ENCODE measurements around the gene ARRDC1. TPM values are rescaled to one million over a fixed set of nuclear protein-coding genes. Genes with fewer than 3 reads are reported as not detected.
"Not testable (repeated sequence)": the region's sequence is repeated elsewhere in the genome, so short reads cannot be mapped to it uniquely, and the experiment has no call there.

ARRDC1 gene, protein sequence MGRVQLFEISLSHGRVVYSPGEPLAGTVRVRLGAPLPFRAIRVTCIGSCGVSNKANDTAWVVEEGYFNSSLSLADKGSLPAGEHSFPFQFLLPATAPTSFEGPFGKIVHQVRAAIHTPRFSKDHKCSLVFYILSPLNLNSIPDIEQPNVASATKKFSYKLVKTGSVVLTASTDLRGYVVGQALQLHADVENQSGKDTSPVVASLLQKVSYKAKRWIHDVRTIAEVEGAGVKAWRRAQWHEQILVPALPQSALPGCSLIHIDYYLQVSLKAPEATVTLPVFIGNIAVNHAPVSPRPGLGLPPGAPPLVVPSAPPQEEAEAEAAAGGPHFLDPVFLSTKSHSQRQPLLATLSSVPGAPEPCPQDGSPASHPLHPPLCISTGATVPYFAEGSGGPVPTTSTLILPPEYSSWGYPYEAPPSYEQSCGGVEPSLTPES
- total RNA-seq (10 to 100 TPM; 30.8 to 35.2 TPM), polyA plus RNA-seq (54.4 TPM)

DNA sequence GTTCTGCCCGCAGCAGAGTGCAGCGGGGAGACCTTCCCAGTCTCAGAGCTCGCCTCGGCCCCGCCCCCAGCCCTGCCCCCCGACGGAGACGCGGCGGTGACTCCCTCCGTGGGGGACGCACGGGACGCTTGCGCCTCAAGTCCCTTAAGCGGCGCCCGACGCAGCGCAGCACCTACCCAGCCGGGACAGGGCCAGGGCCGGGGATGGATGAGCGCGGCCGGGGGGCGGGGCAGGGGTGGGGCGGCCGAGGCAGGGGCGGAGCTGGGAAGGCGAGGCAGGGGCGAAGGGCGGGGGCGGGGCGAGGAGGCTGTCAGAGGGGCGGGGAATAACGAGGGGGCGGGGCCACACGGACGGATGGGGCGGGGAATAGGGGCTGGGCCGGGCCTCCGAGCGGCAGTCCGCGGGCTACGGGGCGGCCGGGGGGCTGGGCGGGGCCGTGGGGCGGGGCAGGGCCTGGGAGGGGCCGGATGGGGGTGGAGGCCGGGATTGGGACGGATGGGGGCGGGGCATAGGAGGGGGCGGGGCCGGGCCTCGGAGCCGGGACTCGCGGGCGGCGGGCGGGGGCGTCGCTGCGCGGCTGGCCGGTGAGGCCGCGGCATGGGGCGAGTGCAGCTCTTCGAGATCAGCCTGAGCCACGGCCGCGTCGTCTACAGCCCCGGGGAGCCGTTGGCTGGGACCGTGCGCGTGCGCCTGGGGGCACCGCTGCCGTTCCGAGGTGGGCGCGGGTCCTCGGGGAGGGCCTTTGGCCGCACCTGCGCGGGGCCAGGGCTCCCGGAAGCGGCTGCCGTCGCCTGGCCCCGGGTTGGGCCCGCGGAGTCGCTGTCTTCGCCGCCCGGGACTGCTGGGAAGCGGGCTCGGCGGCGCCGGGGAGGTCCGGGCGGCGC, at the start of gene ARRDC1:
TSS of gene ARRDC1 (plus strand) at position 566 of the 884 bp plus-strand sequence. CDS start at position 598, 32 bp downstream.
- H3K4me1 ChIP-seq (ENCODE audit: insufficient read depth, low read length): peaks cover 14% of the 10 kb centered on the region
- Mint-ChIP-seq H3K4me1 (peaks cover 14 to 31% (median 17%) of the 10 kb centered on the region in 3 donors), H3K27ac (peak within 1 kb of the TSS in 2 of 8 donors; percentile 60 to 75), H3K9me3 (no peaks in the 10 kb centered on the region), H3K27me3 (no peaks in the 10 kb centered on the region), H3K36me3 (peaks cover 0 to 3% (median 0%) of the 10 kb centered on the region in 3 donors), H3K4me3 (peak within 1 kb of the TSS; percentile 37 to 91 (median 80))
- H3K27ac ChIP-seq (ENCODE audit: low read depth, low read length): peak within 1 kb of the TSS; percentile 67
- no peaks in the 10 kb centered on the region for H3K27me3 ChIP-seq (ENCODE audit: insufficient read depth, low read length, poor library complexity, severe bottlenecking)
- no peaks in the 10 kb centered on the region for H3K9me3 ChIP-seq (ENCODE audit: low read length)
- CTCF ChIA-PET: interaction anchor here (2.7 kb wide), 1 partner anchor 27 kb away, joined by 13 read pairs; the partner anchor contains the start of gene DPH7
- DNase-seq: peak; percentile 86 to 97 (median 91)
- POLR2A ChIA-PET: interaction anchor here (0.6 to 1.4 kb wide), 5 partner anchors 13 to 572 kb away, joined by 3 to 10 read pairs (median 5); partner anchors contain the start of genes EHMT1 and ZMYND19
- H3K4me3 ChIP-seq (ENCODE audit: low read length): peak within 1 kb of the TSS; percentile 56
- no peaks in the 10 kb centered on the region for H3K36me3 ChIP-seq (ENCODE audit: insufficient read depth, low read length)

DNA sequence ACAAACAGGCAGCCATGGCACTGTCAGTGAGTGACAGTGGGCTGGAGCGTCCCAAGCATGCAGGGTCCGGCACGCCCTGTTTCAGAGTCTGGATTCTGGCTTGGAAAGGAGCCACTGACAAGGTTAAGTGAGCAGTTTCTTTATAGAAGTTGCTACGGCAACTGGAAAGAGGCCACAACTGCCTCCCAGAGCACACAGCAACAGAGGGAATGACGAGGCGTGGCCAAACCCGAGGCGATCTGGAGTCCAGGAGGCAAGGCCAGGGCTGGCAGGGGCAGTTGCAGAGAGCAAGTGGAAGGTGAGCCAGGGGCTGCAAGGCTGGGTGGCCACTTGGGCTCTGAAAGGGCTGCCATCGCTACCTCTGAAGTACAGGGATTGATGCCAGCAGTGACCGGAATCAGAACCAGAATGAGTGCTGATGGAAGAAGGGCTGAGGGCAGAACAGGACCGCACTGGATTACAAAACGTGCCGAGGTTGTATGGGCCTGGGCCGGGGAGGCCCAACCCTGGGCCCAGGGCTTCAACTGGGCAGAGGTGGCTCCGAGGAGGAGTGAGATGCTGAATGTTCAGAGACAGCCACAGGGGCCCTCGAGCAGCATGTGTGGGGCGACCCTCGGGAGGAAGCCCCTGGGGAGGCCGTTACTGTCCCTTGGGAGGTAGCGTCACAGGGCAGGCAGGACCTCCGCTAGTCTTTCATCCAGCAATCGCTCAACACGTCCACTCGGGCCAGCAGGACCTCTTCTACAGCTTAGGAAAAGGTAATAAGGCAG, 49.2 kb upstream of the ARRDC1 start:
- Histone ChIP-seq H3K4me3 (ENCODE audit: low read length) (no peak overlapping the region), H3K4me1 (ENCODE audit: insufficient read depth, low read length) (peaks cover 4% of the 10 kb centered on the region), H3K27ac (ENCODE audit: low read depth, low read length) (no peak overlapping the region), H3K36me3 (ENCODE audit: insufficient read depth, low read length) (peaks cover 6% of the 10 kb centered on the region), H3K27me3 (ENCODE audit: insufficient read depth, low read length, poor library complexity, severe bottlenecking) (no peaks in the 10 kb centered on the region), H3K9me3 (ENCODE audit: low read length) (no peaks in the 10 kb centered on the region)
- Mint-ChIP-seq H3K4me1 (peaks cover 3 to 10% (median 5%) of the 10 kb centered on the region in 3 donors), H3K27me3 (no peaks in the 10 kb centered on the region), H3K27ac (peak overlapping the region in 1 of 8 donors; percentile 71), H3K36me3 (peaks cover 7 to 53% (median 15%) of the 10 kb centered on the region in 3 donors), H3K9me3 (no peaks in the 10 kb centered on the region), H3K4me3 (no peak overlapping the region)
- POLR2A ChIA-PET: no interaction called here
- CTCF ChIA-PET: no interaction called here
- DNase-seq: no peak

DNA sequence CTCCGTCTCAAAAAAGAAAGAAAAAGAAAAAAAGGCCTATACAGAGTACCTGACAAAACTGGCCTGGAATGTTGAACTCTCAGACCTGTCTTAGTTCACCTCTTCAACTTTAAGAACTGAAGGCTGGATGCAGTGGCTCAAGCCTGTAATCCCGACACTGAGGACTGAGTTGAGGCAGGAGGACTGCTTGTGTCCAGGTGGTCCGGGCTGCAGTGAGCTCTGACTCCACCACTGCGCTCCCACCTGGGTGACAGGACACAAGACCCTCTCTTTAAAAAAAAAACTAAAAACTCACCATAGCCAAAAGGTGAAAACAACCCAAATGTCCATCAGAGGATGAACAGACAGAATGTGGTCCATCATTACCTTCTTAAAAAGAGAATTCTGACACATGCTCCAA, 47.4 kb upstream of the ARRDC1 start:
- Mint-ChIP-seq H3K9me3 (no peaks in the 10 kb centered on the region), H3K36me3 (peaks cover 7 to 64% (median 21%) of the 10 kb centered on the region in 3 donors), H3K27ac (peak overlapping the region in 1 of 8 donors; percentile 23), H3K4me3 (no peak overlapping the region), H3K27me3 (no peaks in the 10 kb centered on the region), H3K4me1 (peaks cover 0 to 3% (median 0%) of the 10 kb centered on the region in 3 donors)
- CTCF ChIA-PET: interaction anchor here (0.8 kb wide), 1 partner anchor 21 kb away, joined by 3 read pairs; no protein-coding TSS in a partner anchor
- DNase-seq: no peak
- H3K27me3 ChIP-seq (ENCODE audit: insufficient read depth, low read length, poor library complexity, severe bottlenecking): no peaks in the 10 kb centered on the region
- H3K4me3 ChIP-seq (ENCODE audit: low read length): no peak overlapping the region
- H3K36me3 ChIP-seq (ENCODE audit: insufficient read depth, low read length): peaks cover 6% of the 10 kb centered on the region
- POLR2A ChIA-PET: no interaction called here
- H3K27ac ChIP-seq (ENCODE audit: low read depth, low read length): no peak overlapping the region
- no peaks in the 10 kb centered on the region for H3K4me1 ChIP-seq (ENCODE audit: insufficient read depth, low read length)
- no peaks in the 10 kb centered on the region for H3K9me3 ChIP-seq (ENCODE audit: low read length)

DNA sequence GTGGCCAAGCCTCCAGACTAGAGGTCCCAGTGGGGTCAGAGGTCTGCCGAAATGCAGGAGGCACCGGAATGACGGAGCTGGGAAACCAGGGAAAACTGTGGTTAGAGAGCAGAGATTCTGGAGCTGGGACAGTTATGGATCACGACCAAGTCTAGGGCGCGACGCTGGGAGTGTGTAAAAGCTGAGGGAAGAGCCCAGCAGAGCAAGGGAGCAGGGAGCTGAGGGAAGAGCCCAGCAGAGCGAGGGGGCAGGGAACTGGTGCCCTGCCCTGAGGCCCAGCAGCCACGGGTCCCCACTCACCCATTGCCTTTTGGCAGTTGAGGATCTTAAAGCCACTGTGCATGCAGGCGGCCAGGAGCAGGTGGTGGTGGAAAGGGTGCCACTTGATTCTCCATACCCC, 41.4 kb upstream of the ARRDC1 start:
- Mint-ChIP-seq H3K27me3 (no peaks in the 10 kb centered on the region), H3K27ac (peak overlapping the region in 4 of 8 donors; percentile 26 to 82 (median 55))
- CTCF ChIA-PET: no interaction called here

DNA sequence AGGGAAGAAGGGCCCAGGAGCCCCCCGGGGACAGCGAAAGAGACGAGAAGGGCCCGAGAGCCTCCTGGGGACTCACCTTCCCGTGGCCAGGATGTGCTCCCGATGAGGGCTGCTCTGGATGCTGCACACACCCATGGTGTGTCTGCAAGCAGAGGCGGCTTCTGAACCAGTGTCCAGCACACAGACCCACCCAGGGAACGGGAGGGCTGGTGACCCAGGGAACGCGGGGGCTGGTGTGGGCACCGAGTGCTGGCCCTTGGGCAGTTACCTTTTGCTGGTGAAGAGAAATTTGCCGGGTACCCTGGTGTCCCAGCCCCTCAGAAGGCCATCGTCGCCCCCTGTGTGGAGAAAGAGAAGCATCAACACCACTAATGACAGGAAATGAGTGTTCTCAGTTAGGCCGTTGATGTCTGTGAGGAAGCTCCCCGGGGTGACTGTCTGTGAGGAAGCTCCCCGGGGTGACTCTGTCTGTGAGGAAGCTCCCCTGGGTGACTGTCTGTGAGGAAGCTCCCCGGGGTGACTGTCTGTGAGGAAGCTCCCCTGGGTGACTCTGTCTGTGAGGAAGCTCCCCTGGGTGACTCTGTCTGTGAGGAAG, 40.6 kb upstream of the ARRDC1 start:
- no peak for DNase-seq
- CTCF ChIA-PET: no interaction called here
- H3K36me3 ChIP-seq (ENCODE audit: insufficient read depth, low read length): peaks cover 6% of the 10 kb centered on the region
- Mint-ChIP-seq H3K27me3 (no peaks in the 10 kb centered on the region), H3K4me3 (no peak overlapping the region), H3K9me3 (no peaks in the 10 kb centered on the region), H3K36me3 (peaks cover 3 to 41% (median 17%) of the 10 kb centered on the region in 3 donors), H3K4me1 (peaks cover 0 to 6% (median 3%) of the 10 kb centered on the region in 3 donors), H3K27ac (peak overlapping the region in 2 of 8 donors; percentile 46 to 94)
- no peaks in the 10 kb centered on the region for H3K9me3 ChIP-seq (ENCODE audit: low read length)
- POLR2A ChIA-PET: no interaction called here
- H3K27ac ChIP-seq (ENCODE audit: low read depth, low read length): no peak overlapping the region
- H3K4me3 ChIP-seq (ENCODE audit: low read length): no peak overlapping the region
- H3K4me1 ChIP-seq (ENCODE audit: insufficient read depth, low read length): no peaks in the 10 kb centered on the region
- H3K27me3 ChIP-seq (ENCODE audit: insufficient read depth, low read length, poor library complexity, severe bottlenecking): no peaks in the 10 kb centered on the region

More for the DNA sequence above, 41.4 kb upstream of the ARRDC1 start:
- Histone ChIP-seq H3K27me3 (ENCODE audit: insufficient read depth, low read length, poor library complexity, severe bottlenecking) (no peaks in the 10 kb centered on the region), H3K36me3 (ENCODE audit: insufficient read depth, low read length) (peaks cover 6% of the 10 kb centered on the region), H3K4me3 (ENCODE audit: low read length) (no peak overlapping the region), H3K9me3 (ENCODE audit: low read length) (no peaks in the 10 kb centered on the region), H3K4me1 (ENCODE audit: insufficient read depth, low read length) (no peaks in the 10 kb centered on the region), H3K27ac (ENCODE audit: low read depth, low read length) (no peak overlapping the region)
- POLR2A ChIA-PET: no interaction called here
- Mint-ChIP-seq H3K4me1 (peaks cover 0 to 6% (median 3%) of the 10 kb centered on the region in 3 donors), H3K36me3 (peaks cover 7 to 47% (median 22%) of the 10 kb centered on the region in 3 donors), H3K4me3 (no peak overlapping the region), H3K9me3 (no peaks in the 10 kb centered on the region)
- no peak for DNase-seq

DNA sequence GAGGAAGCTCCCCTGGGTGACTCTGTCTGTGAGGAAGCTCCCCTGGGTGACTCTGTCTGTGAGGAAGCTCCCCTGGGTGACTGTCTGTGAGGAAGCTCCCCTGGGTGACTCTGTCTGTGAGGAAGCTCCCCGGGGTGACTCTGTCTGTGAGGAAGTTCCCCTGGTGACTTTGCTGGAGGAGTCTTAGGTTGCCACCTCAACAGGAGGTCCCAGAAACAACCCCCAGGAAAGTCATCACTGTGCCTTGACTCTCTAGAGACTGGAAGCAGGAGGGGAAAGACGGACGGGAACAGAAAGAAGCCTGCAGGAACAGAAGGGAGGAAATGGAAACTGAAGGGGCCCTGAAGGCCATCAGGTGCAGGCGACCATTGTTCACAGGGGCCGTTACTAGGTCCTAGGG, 37.0 kb upstream of the ARRDC1 start:
- peak overlapping the region in 3 of 8 donors; percentile 79 to 87 (median 81) for H3K27ac Mint-ChIP-seq
- H3K4me1 Mint-ChIP-seq: peaks cover 9 to 13% (median 10%) of the 10 kb centered on the region in 3 donors
- H3K27me3 Mint-ChIP-seq; H3K27me3 ChIP-seq (ENCODE audit: insufficient read depth, low read length, poor library complexity, severe bottlenecking); H3K4me3 ChIP-seq (ENCODE audit: low read length); H3K9me3 Mint-ChIP-seq; H3K4me3 Mint-ChIP-seq; DNase-seq; H3K9me3 ChIP-seq (ENCODE audit: low read length); H3K27ac ChIP-seq (ENCODE audit: low read depth, low read length); CTCF ChIA-PET; POLR2A ChIA-PET; H3K4me1 ChIP-seq (ENCODE audit: insufficient read depth, low read length): not testable (repeated sequence)
- peaks cover 18% of the 10 kb centered on the region for H3K36me3 ChIP-seq (ENCODE audit: insufficient read depth, low read length)
- H3K36me3 Mint-ChIP-seq: peaks cover 0 to 36% (median 12%) of the 10 kb centered on the region in 3 donors

DNA sequence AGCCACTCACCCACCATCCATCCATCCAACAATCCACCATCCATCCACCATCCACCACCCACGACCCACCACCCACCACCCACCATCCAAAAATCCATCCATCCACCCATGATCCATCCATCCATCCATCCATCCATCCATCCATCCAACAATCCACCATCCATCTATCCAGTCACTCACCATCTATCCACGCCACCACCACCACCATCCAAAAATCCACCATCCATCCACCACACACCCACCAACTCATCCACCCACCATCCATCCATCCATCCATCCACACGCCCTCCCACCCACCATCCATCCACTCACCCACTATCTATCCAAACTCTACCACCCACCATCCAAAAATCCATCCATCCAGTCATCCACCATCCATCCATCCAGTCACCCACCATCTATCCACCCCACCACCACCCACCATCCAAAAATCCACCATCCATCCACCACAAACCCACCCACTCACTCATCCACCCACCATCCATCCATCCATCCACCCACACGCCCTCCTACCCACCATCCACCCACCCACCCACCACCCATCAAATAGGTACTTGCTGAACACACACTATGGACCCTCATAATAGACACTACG, 35.8 kb upstream of the ARRDC1 start:
- Histone ChIP-seq H3K4me3 (ENCODE audit: low read length) (no peak overlapping the region), H3K36me3 (ENCODE audit: insufficient read depth, low read length) (peaks cover 18% of the 10 kb centered on the region), H3K27me3 (ENCODE audit: insufficient read depth, low read length, poor library complexity, severe bottlenecking) (no peaks in the 10 kb centered on the region), H3K9me3 (ENCODE audit: low read length) (no peaks in the 10 kb centered on the region), H3K4me1 (ENCODE audit: insufficient read depth, low read length) (no peaks in the 10 kb centered on the region), H3K27ac (ENCODE audit: low read depth, low read length) (no peak overlapping the region)
- H3K27ac Mint-ChIP-seq: no peak overlapping the region
- no peaks in the 10 kb centered on the region for H3K27me3 Mint-ChIP-seq
- POLR2A ChIA-PET: no interaction called here
- H3K4me3 Mint-ChIP-seq: no peak overlapping the region
- no peaks in the 10 kb centered on the region for H3K9me3 Mint-ChIP-seq
- H3K36me3 Mint-ChIP-seq: peaks cover 0 to 33% (median 9%) of the 10 kb centered on the region in 3 donors
- DNase-seq: no peak
- H3K4me1 Mint-ChIP-seq: peaks cover 7 to 16% (median 10%) of the 10 kb centered on the region in 3 donors
- CTCF ChIA-PET: no interaction called here

Measured in CD8-positive, alpha-beta memory T cell (primary cell).